HG03460 (cell line): Measurements from ENCODE around the gene VSIG10L.

Source experiments
- ATAC-seq: cut with Tn5 transposase; IDR thresholded peaks from one replicate; pipeline ENCODE4 v1.9.1; 2021; ENCODE audit not compliant: unreplicated experiment

VSIG10L gene

DNA sequence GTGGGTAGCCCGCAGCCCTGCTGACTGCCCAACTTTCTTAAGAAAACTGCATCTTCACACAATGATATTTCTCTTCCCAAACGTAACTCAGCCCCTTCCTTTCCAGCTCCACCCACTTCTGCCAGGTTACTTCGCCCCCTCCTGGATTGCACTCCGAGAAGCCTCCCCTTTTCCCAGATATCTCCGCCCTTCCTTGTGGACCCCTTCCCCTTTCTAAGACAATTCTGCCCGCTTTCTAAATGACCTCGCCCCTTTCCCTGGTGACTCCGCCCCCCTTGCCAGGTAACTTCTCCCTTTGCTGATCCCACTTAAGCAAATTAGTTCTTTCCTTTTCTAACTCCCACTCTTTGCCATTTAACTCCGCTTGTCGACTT, 2.6 kb downstream of the VSIG10L start:
- ATAC-seq: no peak

DNA sequence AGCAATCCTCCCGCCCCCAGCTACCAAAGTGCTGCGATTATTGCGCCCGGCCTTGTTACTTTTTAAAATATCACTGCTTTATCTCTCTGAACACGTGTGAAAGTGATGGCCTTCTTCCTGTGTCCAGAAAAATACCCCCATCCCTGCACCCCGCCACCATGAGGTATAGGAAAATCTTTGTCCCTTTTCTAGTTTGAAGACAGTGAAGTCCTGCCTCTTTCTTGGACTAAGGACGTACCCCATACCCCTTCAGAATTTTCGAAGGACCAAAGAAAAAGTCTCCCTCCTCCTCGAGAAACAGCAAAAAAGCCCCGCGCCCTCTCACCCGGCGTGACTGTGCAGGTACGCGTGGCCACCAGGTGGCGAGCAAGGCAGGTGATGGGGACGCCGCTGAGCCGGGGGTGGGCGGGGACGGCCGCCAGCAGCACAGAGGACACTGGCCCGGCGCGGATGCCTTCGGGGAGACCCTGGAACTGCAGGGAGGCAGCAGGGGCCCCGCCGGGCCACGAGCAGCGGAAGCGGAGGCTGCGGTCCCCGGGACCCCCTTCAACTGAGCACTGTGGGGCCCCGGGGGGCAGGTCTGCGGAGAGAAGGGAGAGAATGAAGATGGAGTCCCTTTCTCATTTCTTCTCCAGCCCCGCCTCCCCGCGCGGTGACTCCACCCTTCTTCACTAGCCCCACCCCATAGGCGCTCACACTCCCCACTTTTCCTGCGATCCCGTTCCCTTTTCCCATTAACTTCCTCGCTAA, 3.2 kb downstream of the VSIG10L start:
- peak; percentile 44 for ATAC-seq

DNA sequence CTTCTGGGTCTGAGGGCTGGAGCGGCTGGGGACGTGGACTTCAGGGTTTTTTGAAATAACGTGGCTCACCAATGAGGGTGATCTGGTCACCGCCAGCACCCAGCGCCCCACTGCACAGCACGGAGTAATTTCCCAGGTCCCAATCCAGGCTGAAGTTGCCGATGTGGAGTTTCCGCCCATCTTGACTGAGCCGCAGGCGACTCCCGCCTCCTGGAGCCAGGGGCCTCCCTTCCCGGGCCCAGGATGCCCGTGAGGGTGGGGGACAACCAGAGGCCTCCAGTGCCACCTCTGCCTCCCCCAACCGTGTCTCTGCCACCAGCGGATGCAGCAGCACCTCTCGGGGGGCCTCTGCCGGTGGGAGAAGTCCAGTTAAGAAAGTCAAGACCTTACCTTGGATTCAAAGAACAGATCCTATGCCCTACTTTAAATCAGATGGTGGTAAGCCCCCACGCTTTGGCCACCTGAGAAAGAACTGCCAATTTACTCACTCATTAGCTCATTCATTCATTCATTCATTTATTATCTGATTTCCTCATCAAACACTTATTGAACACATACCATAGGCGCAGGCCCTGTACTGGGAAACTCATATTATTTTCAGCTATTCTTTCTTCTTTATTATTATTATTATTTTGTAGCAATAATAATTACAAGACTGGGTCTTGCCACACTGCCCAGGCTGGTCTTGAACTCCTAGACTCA, 3.9 kb downstream of the VSIG10L start:
- no peak for ATAC-seq

DNA sequence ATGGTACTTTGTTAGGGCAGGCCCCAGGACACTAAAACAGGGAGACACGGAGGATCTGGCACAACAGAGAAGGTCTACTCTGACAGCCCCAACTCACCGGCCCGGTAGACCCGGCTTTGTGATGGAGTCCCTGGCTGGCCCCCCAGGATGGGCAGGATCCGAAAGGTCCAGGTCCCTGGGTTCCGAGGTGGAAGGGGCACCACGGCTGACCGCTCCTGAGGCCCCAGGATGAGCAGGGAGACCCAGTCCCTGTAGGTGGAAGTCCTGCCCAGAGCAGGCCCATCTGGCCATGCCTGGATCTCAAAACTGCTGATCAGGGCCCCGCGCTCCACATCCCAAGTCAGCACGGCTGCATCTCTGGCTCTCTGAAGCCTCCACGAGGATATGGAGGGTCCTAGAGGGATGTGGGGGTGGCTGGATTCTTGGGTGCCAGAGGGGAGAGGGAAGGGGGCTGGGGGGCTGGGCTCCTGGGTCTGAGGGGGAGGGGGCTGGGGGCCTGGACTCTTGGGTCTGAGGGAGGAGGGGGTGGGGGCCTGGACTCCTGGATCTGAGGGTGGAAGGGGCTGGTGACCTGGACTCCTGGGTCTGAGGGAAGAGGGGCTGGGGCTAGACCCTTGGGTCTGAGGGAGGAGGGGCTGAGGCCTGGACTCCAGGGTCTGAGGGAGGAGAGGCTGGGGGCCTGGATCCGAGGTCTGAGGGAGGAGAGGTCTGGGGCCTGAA, 4.6 kb downstream of the VSIG10L start:
- no peak for ATAC-seq

- ATAC-seq: no peak
Observed at GRCh38 chr19:51333836-51334460, 8.0 kb downstream of the VSIG10L start.

- no peak for ATAC-seq
Observed at GRCh38 chr19:51331716-51332115, 10.2 kb downstream of the VSIG10L start.

DNA sequence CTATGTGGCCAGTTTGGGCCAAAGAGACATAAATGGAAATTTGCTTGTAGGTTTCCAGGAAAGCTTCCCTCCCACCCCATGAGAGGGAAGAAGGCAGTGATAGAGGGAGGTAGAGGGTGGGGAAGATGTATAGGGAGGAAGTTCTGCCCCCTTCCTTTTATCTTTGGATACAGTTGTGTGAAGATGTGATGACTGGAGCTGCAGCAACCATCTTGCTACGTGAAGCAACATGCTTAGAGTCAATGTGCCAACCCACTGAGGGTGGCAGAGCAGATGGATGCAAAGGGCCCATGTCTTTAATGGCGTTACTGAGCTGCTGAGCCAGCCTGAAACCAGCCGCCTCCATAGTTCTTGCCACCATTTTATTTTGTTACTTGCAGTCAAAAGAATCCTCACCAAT, 10.7 kb downstream of the VSIG10L start:
- no peak for ATAC-seq

DNA sequence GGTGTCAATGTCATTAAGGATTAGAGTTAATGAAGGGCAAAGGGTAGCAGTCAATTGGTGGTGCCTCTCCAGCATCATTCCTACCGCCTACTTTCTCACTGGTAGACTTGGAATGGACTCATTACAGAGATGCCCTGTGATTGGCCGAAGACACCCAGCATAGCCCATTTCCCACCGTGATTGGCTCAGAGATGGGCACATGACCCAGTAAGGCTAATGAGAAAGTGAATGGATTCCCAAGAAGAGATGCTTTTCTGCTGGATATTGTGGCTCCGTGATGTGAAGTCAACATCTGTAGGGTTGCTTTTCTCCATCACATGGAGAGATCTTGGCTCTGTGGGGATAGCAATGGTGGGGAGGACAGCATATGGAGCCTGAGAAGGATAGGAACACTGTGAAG, 11.6 kb downstream of the VSIG10L start:
- ATAC-seq: no peak

DNA sequence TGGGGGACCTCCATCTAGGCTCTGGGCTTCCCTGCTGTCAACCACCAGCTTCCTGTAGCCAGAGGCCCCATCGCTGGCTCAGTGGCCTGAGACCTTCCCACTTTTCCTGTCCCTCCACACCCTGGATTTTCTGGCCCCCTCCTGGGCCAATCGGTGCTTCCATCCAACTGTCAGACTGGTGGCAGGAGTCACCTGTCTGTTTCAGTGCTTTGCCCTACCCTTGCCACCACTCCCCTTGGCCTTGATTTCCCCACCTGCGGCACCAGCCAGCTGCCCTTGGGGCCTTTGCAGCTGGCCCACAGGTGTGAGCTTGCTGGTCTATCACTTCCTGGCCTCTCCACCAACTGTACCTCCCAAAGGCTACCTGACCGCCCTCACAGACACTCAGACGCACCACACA, 12.5 kb downstream of the VSIG10L start:
- no peak for ATAC-seq

DNA sequence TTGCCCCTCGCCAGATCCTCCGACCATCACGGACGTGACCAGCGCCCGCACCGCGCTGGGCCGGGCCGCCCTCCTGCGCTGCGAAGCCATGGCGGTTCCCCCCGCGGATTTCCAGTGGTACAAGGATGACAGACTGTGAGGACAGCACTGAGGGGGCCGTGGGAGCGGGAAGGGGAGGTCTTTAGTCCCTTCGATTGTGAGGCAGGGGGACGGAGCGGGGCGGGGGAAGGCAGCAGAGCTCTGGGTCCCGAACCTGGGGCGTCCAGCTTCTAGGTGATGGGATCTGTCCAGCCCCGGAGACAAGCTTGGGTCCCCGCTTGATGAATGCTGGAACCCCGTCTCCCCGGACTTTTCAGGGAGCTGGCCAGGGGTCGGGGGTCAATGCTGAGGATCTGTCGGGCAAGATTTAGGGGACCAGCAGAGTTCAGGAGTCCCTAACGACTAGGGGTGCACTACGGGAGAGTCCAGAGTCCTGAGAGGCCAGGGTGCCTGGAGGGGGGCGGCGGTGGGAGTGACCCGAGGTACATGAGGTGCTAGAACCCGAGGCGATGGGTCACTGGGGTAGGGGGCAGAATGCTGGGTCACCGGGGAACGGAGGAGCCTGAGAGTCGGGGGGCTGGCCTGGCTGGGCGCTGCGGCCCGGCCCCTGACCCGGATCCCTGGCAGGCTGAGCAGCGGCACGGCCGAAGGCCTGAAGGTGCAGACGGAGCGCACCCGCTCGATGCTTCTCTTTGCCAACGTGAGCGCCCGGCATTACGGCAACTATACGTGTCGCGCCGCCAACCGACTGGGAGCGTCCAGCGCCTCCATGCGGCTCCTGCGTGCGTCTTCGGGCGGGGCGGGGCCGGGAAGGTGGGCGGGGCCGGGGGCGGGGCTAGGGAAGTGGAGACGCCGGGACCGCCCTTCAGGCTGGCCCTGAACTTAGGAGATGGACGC, 14.6 kb downstream of the VSIG10L start:
- no peak for ATAC-seq

- ATAC-seq: no peak
Observed at GRCh38 chr19:51326216-51327065, 15.5 kb downstream of the VSIG10L start.

DNA sequence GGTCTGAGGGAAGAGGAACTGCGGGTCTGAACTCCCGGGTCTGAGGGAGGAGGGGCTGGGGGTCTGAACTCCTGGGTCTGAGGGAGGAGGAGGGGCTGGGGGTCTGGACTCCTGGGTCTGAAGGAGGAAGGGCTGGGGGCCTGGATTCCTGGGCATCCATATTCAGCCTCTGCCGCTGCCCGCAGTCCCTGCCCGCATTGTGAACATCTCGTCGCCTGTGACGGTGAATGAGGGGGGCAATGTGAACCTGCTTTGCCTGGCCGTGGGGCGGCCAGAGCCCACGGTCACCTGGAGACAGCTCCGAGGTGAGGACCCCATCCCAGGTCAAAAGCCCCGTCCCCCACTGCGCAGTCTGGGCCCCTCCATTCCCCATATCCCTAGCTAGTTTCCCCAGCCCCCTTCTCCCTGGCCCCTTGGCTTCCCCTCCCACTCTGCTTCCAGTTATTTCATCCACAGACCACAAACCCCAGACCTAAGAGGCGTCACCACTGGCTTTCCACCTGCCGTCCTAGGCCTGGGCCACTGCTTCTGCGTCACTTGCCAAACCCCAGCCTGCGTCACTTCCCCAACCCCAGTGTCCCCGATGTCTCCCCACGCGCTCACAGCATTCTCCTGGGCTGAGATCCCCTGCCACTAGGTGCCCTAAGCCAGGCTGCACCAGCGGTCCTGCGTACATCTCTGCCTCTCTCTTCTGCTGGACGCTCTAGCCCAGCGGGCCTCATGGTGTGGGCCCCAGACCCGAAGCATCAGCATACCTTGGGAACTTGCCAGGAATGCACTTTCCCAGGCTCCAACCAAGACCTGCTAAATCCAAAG, 16.6 kb downstream of the VSIG10L start:
- ATAC-seq: no peak

GRCh38 chr19:51324167-51324481, 17.8 kb downstream of the VSIG10L start:
- ATAC-seq: no peak

GRCh38 chr19:51323481-51324166, 18.3 kb downstream of the VSIG10L start:
- ATAC-seq: no peak

GRCh38 chr19:51321799-51322198, 20.1 kb downstream of the VSIG10L start:
- no peak for ATAC-seq

DNA sequence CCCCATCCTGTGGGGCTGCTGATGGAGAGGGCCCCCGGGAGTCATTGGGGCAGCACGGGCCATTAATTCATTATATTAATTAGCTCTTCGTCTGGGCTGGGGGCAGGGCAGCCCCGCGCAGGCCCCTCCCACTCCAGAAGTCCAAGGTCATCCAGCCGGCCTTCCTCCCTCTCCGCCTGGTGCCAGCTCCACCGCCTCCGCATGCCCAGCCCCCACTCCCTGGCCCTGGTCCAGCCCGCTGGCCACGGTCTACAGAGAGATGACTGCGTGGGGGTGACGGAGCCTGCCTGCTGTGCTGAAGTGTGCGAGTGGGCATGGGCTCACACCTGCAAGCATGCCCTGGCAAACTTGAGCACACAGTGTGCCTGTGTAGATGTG, 21.7 kb downstream of the VSIG10L start:
- no peak for ATAC-seq

- no peak for ATAC-seq
Observed at GRCh38 chr19:51319649-51320279, 22.2 kb downstream of the VSIG10L start.
